ENCODE data around the gene EIF3K. TPM values are rescaled to one million over a fixed set of nuclear protein-coding genes. Genes with fewer than 3 reads are reported as not detected.
A peak's percentile ranks its signal among the peaks of the same experiment; 100 is the strongest.

EIF3K gene
- polyA plus RNA-seq, 1 donor = 290 TPM

DNA sequence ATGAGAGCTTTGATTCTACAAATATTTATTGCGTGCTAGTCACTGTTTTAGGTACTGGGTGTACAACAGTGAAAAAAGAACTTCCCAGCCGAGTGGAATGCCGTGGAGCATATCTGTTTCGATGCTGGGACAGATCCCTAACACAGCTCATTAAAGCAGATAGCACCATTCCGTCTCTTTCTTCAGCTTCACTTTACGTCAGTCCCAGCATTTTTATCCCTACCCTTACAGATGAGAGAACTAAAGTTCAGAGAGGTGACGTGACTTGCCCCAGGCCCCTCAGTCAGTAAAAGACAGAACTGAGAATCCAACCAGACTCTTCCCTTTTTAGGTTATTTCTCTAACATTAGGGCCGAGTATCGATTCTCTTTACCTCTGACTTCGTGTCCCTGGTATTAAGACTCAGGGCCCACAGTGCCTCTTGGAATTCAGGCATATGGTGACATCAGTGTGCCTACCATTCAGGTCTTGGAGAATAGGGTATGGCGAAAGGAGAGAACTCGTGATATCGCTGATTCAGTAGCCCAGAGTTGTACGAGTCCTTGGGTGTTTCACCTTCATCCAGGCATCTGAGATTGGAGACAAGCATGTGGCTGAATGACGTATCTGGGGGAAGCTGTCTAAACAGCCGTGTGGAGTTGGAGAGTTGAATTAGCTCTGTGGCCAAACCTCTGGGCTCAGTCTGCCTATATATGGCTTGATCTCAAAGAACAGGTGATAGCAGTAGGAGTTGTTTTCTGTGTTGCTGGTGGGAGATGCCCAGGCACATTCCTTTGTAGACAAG, 55.6 kb downstream of the EIF3K start:
- H3K4me3 ChIP-seq (ENCODE audit: low read length) = no peak overlapping the region
- WGBS (ENCODE audit: insufficient coverage, low lambda C conversion rate) = no CpG with 5 or more reads among the region's 16 CpGs
- H3K9me3 ChIP-seq (ENCODE audit: control insufficient read depth, low read depth, low read length) = no peaks in the 10 kb centered on the region
- H3K27ac ChIP-seq (ENCODE audit: low read length) = peak overlapping the region; percentile 99
- H3K4me1 ChIP-seq (ENCODE audit: control insufficient read depth, insufficient read depth, low read length) = peaks cover 80% of the 10 kb centered on the region
- no peaks in the 10 kb centered on the region for H3K27me3 ChIP-seq (ENCODE audit: control insufficient read depth, insufficient read depth, low read length)
- peak; percentile 81 to 87 for DNase-seq
- peaks cover 37% of the 10 kb centered on the region for H3K36me3 ChIP-seq (ENCODE audit: control insufficient read depth, insufficient read depth, low read length)

DNA sequence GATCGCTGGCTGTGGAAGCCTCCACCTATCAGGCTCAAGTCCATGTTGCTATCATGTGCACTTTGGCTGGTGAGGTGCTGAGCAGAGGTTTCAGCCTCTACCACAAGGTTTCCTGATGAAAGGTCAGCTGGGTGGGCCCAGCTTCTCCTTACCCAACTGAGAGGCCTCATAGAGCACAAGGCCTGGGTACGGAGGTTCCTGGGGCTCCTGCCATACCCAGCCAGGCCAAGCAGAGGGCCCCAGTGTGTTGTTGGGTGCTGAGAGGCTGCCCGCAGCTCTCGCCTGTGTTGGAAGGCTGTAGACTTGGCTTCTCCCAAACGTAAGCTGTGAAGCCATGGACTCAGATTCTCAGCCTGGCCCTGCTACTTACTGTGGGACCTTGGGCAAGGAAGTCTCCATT, 56.6 kb downstream of the EIF3K start:
- Histone ChIP-seq H3K27ac (ENCODE audit: low read length) (peak overlapping the region; percentile 99), H3K27me3 (ENCODE audit: control insufficient read depth, insufficient read depth, low read length) (no peaks in the 10 kb centered on the region), H3K9me3 (ENCODE audit: control insufficient read depth, low read depth, low read length) (no peaks in the 10 kb centered on the region), H3K4me3 (ENCODE audit: low read length) (no peak overlapping the region), H3K4me1 (ENCODE audit: control insufficient read depth, insufficient read depth, low read length) (peaks cover 81% of the 10 kb centered on the region), H3K36me3 (ENCODE audit: control insufficient read depth, insufficient read depth, low read length) (peaks cover 30% of the 10 kb centered on the region)
- DNase-seq = peak; percentile 96 to 98
- no CpG with 5 or more reads among the region's 5 CpGs for WGBS (ENCODE audit: insufficient coverage, low lambda C conversion rate)

DNA sequence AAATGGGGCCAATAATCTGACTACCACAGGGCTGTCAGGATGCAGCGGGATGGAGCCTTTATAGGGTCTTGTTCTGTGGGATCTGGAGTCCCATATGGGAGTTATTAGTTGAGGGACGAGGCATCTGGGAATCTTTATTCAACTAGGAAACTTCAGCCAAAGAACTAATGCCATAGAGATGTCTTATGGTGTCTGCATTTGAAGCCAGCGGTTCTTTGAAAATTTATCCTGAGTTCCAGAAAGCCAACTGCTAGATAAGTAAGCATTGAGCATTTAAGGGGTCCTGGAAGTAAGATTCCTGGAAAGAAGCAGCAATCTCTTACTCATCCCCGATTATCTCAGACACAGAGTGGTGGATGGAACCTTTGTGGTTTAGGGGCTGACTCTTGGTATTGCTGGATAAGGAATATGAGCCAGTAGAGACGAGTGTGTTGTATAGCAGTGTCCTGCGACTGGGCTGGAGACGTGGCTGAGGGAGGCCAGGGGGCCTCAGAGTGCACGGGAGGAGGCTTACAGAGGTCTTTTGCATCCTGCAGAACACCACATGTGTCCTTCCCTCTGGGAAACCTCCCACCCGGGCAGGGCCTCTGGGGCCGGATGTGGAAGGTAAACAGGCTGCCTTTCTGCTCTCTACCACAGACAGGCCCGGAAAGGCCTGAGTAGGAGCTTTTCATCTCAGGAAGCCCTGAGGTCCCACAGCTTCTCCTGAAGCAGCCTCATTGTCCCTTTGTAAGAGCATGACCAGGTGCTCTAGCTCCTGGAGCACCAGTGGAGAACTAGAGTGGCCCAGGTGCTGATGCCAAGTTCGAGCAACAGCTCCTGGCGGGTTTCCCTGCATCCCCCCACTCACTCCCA, 57.3 kb downstream of the EIF3K start:
- Histone ChIP-seq H3K4me1 (ENCODE audit: control insufficient read depth, insufficient read depth, low read length) (peaks cover 79% of the 10 kb centered on the region), H3K9me3 (ENCODE audit: control insufficient read depth, low read depth, low read length) (no peaks in the 10 kb centered on the region), H3K27me3 (ENCODE audit: control insufficient read depth, insufficient read depth, low read length) (no peaks in the 10 kb centered on the region), H3K4me3 (ENCODE audit: low read length) (no peak overlapping the region), H3K36me3 (ENCODE audit: control insufficient read depth, insufficient read depth, low read length) (peaks cover 30% of the 10 kb centered on the region), H3K27ac (ENCODE audit: low read length) (peak overlapping the region; percentile 99)
- peak; percentile 65 to 80 for DNase-seq
- WGBS (ENCODE audit: insufficient coverage, low lambda C conversion rate) = no CpG with 5 or more reads among the region's 13 CpGs

DNA sequence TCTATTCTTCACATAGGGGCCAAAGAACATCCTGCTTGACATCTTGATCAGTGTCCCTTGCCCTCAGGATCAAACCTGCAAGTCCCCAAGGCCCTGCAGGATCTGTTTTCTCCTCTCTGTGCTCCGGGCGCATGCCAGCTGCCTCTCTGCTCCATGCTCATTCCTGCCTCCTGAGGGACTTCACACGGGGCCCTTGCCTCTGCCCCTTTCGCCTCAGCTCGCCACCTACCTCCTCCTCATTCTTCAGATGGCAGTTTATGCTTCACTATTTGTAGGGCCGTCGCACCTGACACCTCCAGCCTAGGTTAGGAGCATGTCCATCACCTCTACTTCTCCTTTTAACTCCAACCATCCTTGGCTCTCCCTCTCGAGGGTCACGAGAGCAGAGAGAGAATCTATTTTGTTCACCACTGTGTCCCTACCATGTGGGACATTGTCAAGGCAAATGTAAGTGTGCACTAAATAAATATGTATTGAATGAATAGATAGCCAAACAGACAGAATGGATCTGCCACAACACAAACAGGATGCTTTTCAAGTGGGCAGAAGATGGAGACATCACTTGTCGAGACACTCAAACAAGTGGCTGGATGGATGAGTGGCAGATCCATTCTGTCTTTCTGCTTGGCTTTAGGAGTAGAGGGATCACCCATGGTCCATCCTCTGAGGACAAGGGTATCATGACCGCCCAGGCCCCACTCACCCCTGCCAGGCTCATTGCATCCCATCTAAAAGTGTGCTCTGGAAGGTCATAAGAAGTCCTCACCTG, 58.1 kb downstream of the EIF3K start:
- Histone ChIP-seq H3K27ac (ENCODE audit: low read length) (peak overlapping the region; percentile 99), H3K9me3 (ENCODE audit: control insufficient read depth, low read depth, low read length) (no peaks in the 10 kb centered on the region), H3K4me1 (ENCODE audit: control insufficient read depth, insufficient read depth, low read length) (peaks cover 80% of the 10 kb centered on the region), H3K36me3 (ENCODE audit: control insufficient read depth, insufficient read depth, low read length) (peaks cover 28% of the 10 kb centered on the region), H3K4me3 (ENCODE audit: low read length) (no peak overlapping the region), H3K27me3 (ENCODE audit: control insufficient read depth, insufficient read depth, low read length) (no peaks in the 10 kb centered on the region)
- WGBS (ENCODE audit: insufficient coverage, low lambda C conversion rate) = 50% methylated on average over 2 of the region's 11 CpGs
- DNase-seq = no peak

DNA sequence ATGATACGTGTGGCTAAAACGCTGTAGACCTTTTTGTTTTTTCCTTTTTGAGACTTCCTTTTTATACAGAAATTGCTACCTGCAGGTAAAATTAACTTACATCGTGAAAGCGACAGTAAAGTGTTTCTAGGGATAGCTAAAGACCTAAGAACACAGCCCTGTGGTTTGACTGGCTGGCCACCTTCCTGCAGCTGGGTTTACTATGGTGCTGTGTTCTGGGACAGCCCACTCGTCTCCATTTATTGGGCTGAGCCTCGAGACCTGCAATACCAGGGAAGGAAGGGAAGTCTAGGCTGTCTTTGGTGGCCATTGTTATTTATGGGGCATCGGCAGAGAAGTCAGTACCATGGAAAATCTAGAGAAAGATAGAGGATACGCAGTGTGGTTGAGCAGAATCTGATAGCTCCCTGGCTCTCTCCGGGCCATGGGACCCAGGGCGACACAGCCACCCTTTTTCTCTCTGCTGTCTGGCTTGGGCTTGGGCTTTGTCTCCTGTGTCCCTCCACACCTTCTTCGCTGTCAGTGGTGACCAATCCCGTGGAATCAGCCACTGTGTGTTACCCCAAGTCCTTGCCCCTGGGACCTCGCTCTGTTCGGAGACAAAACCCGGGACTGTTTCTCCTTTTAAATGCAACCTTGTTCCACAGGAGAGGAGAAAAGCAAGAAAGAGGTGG, 59.4 kb downstream of the EIF3K start:
- whole genome bisulfite sequencing (ENCODE audit: insufficient coverage, low lambda C conversion rate) = 65% methylated on average over 3 of the region's 15 CpGs
- peak overlapping the region; percentile 99 for H3K27ac ChIP-seq (ENCODE audit: low read length)
- DNase-seq = no peak
- H3K4me1 ChIP-seq (ENCODE audit: control insufficient read depth, insufficient read depth, low read length) = peaks cover 93% of the 10 kb centered on the region
- H3K27me3 ChIP-seq (ENCODE audit: control insufficient read depth, insufficient read depth, low read length) = no peaks in the 10 kb centered on the region
- no peak overlapping the region for H3K4me3 ChIP-seq (ENCODE audit: low read length)
- H3K9me3 ChIP-seq (ENCODE audit: control insufficient read depth, low read depth, low read length) = peaks cover 6% of the 10 kb centered on the region
- peaks cover 34% of the 10 kb centered on the region for H3K36me3 ChIP-seq (ENCODE audit: control insufficient read depth, insufficient read depth, low read length)

DNA sequence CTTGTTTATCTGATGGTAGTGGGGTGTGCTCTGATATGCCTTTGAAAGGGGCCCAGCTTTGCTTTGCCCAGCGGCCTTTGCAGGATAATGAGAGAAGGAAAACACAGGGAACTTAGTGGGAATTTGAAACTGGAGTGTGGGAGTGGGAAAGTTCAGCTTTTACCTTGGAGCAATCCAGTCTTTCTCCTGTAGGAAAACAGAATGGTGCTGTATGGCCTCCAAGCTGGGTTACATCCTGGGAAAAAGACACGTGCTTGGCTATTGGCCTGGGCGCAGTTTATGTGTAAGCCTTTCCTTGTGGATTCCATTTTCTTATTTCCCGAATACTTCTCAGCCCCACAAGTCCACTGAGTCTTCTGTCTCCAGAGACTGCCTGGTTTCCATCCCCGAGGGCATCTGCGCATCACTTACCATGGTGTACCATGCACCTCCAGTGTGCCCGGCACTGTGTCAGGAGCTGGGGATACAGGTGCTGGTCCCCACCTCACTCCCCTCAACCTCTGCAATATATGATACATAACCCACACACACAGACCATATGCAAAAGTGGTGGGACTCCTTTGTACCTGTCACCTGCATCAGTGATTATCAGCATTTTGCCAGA, 60.0 kb downstream of the EIF3K start:
- peaks cover 34% of the 10 kb centered on the region for H3K36me3 ChIP-seq (ENCODE audit: control insufficient read depth, insufficient read depth, low read length)
- H3K27me3 ChIP-seq (ENCODE audit: control insufficient read depth, insufficient read depth, low read length) = no peaks in the 10 kb centered on the region
- H3K4me3 ChIP-seq (ENCODE audit: low read length) = no peak overlapping the region
- peak overlapping the region; percentile 99 for H3K27ac ChIP-seq (ENCODE audit: low read length)
- H3K4me1 ChIP-seq (ENCODE audit: control insufficient read depth, insufficient read depth, low read length) = peaks cover 96% of the 10 kb centered on the region
- DNase-seq = no peak
- peaks cover 6% of the 10 kb centered on the region for H3K9me3 ChIP-seq (ENCODE audit: control insufficient read depth, low read depth, low read length)
- no CpG with 5 or more reads among the region's 7 CpGs for WGBS (ENCODE audit: insufficient coverage, low lambda C conversion rate)

DNA sequence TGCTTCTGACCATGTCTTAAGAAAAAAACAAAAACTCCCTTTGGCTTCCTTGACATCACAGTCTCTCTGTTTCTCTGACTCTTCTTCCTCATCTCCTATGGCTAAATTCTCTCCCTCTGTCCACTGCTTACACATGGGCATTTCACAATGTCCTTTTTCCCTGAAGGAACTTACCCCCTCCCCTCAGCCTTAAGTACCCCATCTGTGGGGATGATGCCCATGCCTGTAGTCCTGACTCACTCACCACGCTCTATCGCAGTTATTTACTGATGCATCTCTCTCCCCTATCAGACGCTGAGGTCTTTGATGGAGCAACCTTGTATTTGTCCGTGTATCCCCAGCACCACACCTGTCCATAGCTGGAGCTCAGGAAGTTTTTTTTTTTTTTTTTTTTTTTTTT, 60.9 kb downstream of the EIF3K start:
- peaks cover 96% of the 10 kb centered on the region for H3K4me1 ChIP-seq (ENCODE audit: control insufficient read depth, insufficient read depth, low read length)
- no peaks in the 10 kb centered on the region for H3K27me3 ChIP-seq (ENCODE audit: control insufficient read depth, insufficient read depth, low read length)
- no peak overlapping the region for H3K4me3 ChIP-seq (ENCODE audit: low read length)
- WGBS (ENCODE audit: insufficient coverage, low lambda C conversion rate) = no CpG with 5 or more reads among the region's 4 CpGs
- peaks cover 6% of the 10 kb centered on the region for H3K9me3 ChIP-seq (ENCODE audit: control insufficient read depth, low read depth, low read length)
- peak overlapping the region; percentile 99 for H3K27ac ChIP-seq (ENCODE audit: low read length)
- H3K36me3 ChIP-seq (ENCODE audit: control insufficient read depth, insufficient read depth, low read length) = peaks cover 34% of the 10 kb centered on the region
- DNase-seq = no peak

DNA sequence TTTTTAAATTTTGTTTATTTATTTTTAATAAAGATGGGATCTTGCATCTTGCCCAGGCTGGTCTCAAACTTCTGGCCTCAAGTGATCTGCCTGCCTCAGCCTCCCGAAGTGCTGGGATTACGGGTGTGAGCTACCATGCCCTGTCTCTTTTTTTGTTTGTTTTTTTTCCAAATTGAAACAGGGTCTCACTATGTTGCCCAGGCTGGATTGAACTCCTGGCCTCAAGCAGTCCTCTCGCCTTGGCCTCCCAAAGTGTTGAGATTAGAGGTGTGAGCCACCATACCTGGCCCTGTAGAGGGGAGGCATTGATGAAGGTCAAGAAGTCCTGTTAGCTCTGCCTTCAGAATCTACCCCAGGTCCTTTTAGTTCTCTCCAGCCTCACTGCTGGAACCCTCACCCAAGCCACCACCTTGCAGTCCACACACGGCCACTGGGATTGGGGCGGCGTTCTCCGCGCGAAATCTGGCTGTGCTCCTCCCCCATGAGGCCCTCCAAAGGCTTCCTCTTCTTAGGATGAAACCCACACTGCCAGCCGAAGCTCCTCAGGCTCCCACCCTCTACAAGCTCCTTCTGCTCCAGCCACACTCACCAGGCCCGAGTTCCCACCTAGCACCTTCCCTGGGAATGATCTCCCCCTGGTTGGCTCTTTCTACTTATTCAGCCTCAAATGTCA, 63.3 kb downstream of the EIF3K start:
- peak overlapping the region; percentile 99 for H3K27ac ChIP-seq (ENCODE audit: low read length)
- DNase-seq = no peak
- H3K4me3 ChIP-seq (ENCODE audit: low read length) = no peak overlapping the region
- H3K9me3 ChIP-seq (ENCODE audit: control insufficient read depth, low read depth, low read length) = peaks cover 6% of the 10 kb centered on the region
- H3K36me3 ChIP-seq (ENCODE audit: control insufficient read depth, insufficient read depth, low read length) = peaks cover 29% of the 10 kb centered on the region
- peaks cover 96% of the 10 kb centered on the region for H3K4me1 ChIP-seq (ENCODE audit: control insufficient read depth, insufficient read depth, low read length)
- WGBS (ENCODE audit: insufficient coverage, low lambda C conversion rate) = no CpG with 5 or more reads among the region's 11 CpGs
- H3K27me3 ChIP-seq (ENCODE audit: control insufficient read depth, insufficient read depth, low read length) = no peaks in the 10 kb centered on the region

DNA sequence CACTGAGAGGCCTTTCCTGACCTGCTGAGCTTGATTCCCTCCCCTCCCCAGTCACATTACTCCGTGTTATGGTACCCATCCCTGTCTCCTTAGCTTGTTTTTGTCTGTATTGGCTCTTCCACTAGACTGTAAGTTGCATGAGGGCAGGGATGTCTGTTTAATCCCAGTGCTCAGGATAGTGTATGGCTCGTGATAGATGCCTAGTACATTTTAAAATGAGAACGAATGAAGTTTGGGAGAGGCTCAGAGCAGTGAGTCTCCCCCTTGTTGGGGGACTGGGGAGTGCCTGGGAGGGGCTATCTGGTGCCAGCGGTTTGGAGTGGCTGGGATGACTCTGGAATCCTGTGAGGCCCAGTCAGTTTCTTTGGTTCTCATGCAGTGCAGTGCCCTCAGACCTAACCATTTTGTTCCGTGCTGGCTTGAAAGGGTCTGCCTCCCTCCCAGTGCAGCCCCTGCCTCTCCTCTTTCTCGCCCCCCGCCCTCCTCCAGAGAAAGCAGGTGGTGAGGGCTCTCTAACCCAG, 63.9 kb downstream of the EIF3K start:
- no CpG with 5 or more reads among the region's 7 CpGs for WGBS (ENCODE audit: insufficient coverage, low lambda C conversion rate)
- H3K9me3 ChIP-seq (ENCODE audit: control insufficient read depth, low read depth, low read length) = peaks cover 6% of the 10 kb centered on the region
- no peak overlapping the region for H3K4me3 ChIP-seq (ENCODE audit: low read length)
- no peak for DNase-seq
- peaks cover 27% of the 10 kb centered on the region for H3K36me3 ChIP-seq (ENCODE audit: control insufficient read depth, insufficient read depth, low read length)
- H3K27me3 ChIP-seq (ENCODE audit: control insufficient read depth, insufficient read depth, low read length) = no peaks in the 10 kb centered on the region
- H3K27ac ChIP-seq (ENCODE audit: low read length) = peak overlapping the region; percentile 99
- peaks cover 96% of the 10 kb centered on the region for H3K4me1 ChIP-seq (ENCODE audit: control insufficient read depth, insufficient read depth, low read length)
